Activated naive CD8-positive, alpha-beta T cell treated with anti-CD3 and anti-CD28 coated beads, Interleukin-2, amount 50 U/mL, for 24 hours (primary cell): ENCODE results near the gene PROSER3.
"Not testable (repeated sequence)": the region's sequence is repeated elsewhere in the genome, so short reads cannot be mapped to it uniquely, and the experiment has no call there.

Source experiments
- ATAC-seq: fragments of 150-1000 bp; cut with Tn5 transposase; one replicate; pipeline ENCODE4 v1.10.0; 2021
- DNase-seq: peaks from one replicate; pipeline ENCODE4 v3.0.0; 2021
- H3K27ac Mint-ChIP-seq: one replicate; pipeline ENCODE4 v1.8.0; 2021; ENCODE audit warnings: mild to moderate bottlenecking, mixed read lengths
- H3K27me3 Mint-ChIP-seq: one replicate; pipeline ENCODE4 v1.8.0; 2021; ENCODE audit warnings: mixed read lengths
- H3K36me3 Mint-ChIP-seq: one replicate; pipeline ENCODE4 v1.8.0; 2021; ENCODE audit warnings: low read depth, mixed read lengths
- H3K4me1 Mint-ChIP-seq: one replicate; pipeline ENCODE4 v1.8.0; 2021; ENCODE audit warnings: mixed read lengths
- H3K4me3 Mint-ChIP-seq: one replicate; pipeline ENCODE4 v1.8.0; 2021; ENCODE audit warnings: mild to moderate bottlenecking, moderate library complexity, mixed read lengths
- H3K9me3 Mint-ChIP-seq: one replicate; pipeline ENCODE4 v1.8.0; 2021; ENCODE audit warnings: mixed read lengths

PROSER3 gene

GRCh38 chr19:35767288-35768081 is 9.5 kb downstream of the PROSER3 start:
- ATAC-seq (no peak), DNase-seq (no peak)
- Mint-ChIP-seq H3K9me3 (no peaks in the 10 kb centered on the region), H3K4me3 (no peak overlapping the region), H3K27me3 (no peaks in the 10 kb centered on the region), H3K27ac (no peak overlapping the region), H3K4me1 (no peaks in the 10 kb centered on the region), H3K36me3 (peaks cover 10% of the 10 kb centered on the region)

GRCh38 chr19:35768082-35768421 is 10.1 kb downstream of the PROSER3 start:
- no peak for ATAC-seq
- no peak overlapping the region for H3K27ac Mint-ChIP-seq
- H3K4me3 Mint-ChIP-seq = no peak overlapping the region
- H3K36me3 Mint-ChIP-seq = peaks cover 10% of the 10 kb centered on the region
- H3K27me3 Mint-ChIP-seq = no peaks in the 10 kb centered on the region
- no peak for DNase-seq
- H3K4me1 Mint-ChIP-seq = no peaks in the 10 kb centered on the region
- H3K9me3 Mint-ChIP-seq = no peaks in the 10 kb centered on the region

DNA sequence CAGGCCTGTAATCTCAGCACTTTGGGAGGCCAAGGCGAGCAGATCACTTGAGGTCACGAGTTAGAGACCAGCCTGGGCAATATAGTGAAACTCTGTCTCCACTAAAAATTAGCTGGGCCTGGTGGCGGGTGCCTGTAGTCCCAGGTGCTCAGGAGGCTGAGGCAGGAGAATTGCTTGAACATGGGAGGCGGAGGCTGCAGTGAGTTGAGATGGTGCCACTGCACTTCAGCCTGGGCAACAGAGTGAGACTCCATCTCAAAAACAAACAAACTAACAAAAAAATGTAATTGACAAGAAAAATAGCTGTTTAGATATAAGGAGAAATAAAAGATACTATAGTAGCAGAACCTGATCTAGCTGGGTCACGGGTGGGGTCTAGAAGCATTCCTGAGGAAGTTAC is 14.4 kb downstream of the PROSER3 start:
- not testable (repeated sequence) for H3K4me3 Mint-ChIP-seq, H3K27me3 Mint-ChIP-seq, H3K9me3 Mint-ChIP-seq, H3K36me3 Mint-ChIP-seq, ATAC-seq, H3K27ac Mint-ChIP-seq, DNase-seq
- H3K4me1 Mint-ChIP-seq = peaks cover 11% of the 10 kb centered on the region

- no peak overlapping the region for H3K4me3 Mint-ChIP-seq
- peaks cover 3% of the 10 kb centered on the region for H3K36me3 Mint-ChIP-seq
- H3K4me1 Mint-ChIP-seq = peaks cover 11% of the 10 kb centered on the region
- no peaks in the 10 kb centered on the region for H3K27me3 Mint-ChIP-seq
- ATAC-seq (no peak), DNase-seq (no peak)
- H3K9me3 Mint-ChIP-seq = no peaks in the 10 kb centered on the region
- H3K27ac Mint-ChIP-seq = no peak overlapping the region
Observed at GRCh38 chr19:35773020-35773806, 15.2 kb downstream of the PROSER3 start.

- Mint-ChIP-seq H3K36me3 (no peaks in the 10 kb centered on the region), H3K4me3 (peak overlapping the region; percentile 72), H3K27ac (no peak overlapping the region), H3K4me1 (peaks cover 11% of the 10 kb centered on the region), H3K9me3 (no peaks in the 10 kb centered on the region), H3K27me3 (no peaks in the 10 kb centered on the region)
- ATAC-seq = no peak
- DNase-seq = no peak
Observed at GRCh38 chr19:35774274-35775045, 16.5 kb downstream of the PROSER3 start.

GRCh38 chr19:35775046-35775297 is 17.0 kb downstream of the PROSER3 start:
- ATAC-seq = no peak

DNA sequence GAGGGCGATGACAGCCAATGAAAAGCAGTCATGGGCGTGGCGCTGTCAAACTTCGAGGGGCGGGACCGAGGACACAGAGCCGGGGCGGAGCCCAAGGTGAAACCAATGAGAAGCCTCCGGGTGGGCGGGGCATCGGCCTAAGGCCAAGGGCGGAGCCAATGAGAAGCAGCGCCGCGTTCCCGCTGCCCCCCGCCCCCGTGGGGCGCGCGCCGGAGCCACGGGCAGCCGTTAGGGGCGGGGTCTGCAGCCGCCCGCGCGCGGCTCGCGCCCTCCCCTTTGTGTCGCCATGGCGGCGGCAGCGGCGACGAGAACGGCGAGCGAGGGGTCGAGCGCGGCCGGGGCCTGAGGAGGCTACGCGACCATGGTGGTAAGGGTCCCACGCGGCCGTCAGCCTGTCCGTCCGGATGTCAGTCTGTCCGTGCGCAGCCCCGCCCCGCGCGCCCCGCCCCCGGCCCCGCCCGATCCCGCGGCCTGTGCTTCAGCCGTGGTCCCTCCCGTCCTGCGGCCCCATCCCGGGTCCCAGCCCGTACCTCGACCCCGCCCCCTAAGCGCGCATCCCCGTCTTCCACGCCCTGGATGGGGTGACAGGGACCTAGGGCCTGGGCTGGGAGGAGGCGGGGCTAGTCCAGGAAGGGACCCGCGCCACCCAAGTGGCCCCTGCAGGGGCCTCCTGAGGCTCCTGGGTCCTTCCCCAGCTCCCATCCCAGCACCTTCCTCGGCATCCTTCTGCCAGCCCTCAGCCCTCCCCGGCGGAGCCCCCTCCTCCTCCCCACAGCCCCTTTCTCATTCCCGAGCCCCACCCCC is 17.5 kb downstream of the PROSER3 start, which contains the start of gene ARHGAP33:
TSS of gene ARHGAP33 (plus strand) at position 267 of the 804 bp plus-strand sequence. CDS start at position 362, 95 bp downstream.
- Mint-ChIP-seq H3K9me3 (no peaks in the 10 kb centered on the region), H3K4me1 (peaks cover 11% of the 10 kb centered on the region), H3K27ac (peak within 1 kb of the TSS; percentile 39), H3K27me3 (no peaks in the 10 kb centered on the region), H3K4me3 (peak within 1 kb of the TSS; percentile 72), H3K36me3 (no peaks in the 10 kb centered on the region)
- peak; percentile 100 for DNase-seq
- peak; percentile 92 for ATAC-seq

More at GRCh38 chr19:35775046-35775297, 17.0 kb downstream of the PROSER3 start:
- peaks cover 11% of the 10 kb centered on the region for H3K4me1 Mint-ChIP-seq
- no peak for DNase-seq
- no peak overlapping the region for H3K27ac Mint-ChIP-seq
- no peaks in the 10 kb centered on the region for H3K9me3 Mint-ChIP-seq
- peak overlapping the region; percentile 72 for H3K4me3 Mint-ChIP-seq
- H3K36me3 Mint-ChIP-seq = no peaks in the 10 kb centered on the region
- no peaks in the 10 kb centered on the region for H3K27me3 Mint-ChIP-seq

DNA sequence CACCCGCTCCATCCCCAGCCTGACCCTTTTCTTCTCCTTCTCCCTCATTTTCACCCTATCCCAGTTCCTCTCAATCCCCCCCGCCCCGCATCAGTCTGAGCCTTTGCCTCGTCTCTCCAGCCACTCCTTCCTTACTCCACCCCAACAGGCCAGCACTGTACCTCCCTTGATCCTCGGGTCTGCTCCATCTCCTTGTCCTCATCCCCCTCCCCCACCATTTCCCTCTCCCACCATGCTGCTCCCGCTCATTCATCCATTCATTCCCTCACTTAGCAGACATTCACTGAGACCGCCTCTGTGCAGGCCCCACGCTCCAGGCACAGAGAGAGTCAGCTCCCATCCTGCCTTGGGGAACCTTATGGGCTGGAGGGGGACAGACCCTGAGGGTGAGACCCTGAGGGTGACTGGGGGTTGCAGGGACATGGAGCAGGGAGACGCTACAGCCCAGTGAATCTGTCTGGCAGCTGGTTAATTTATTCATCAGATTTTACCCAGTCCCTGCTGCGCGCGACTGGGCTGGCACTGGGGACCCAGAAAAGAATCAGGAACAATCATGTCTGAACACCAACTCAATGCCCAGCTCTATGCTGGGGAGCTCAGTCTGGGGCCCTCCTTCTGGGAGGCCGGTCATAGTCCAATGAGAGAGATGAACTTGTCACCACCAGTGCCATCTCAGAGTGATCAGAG is 18.3 kb downstream of the PROSER3 start:
- no peaks in the 10 kb centered on the region for H3K36me3 Mint-ChIP-seq
- peak overlapping the region; percentile 39 for H3K27ac Mint-ChIP-seq
- ATAC-seq (no peak), DNase-seq (no peak)
- H3K27me3 Mint-ChIP-seq = no peaks in the 10 kb centered on the region
- peak overlapping the region; percentile 72 for H3K4me3 Mint-ChIP-seq
- no peaks in the 10 kb centered on the region for H3K9me3 Mint-ChIP-seq
- H3K4me1 Mint-ChIP-seq = peaks cover 11% of the 10 kb centered on the region

DNA sequence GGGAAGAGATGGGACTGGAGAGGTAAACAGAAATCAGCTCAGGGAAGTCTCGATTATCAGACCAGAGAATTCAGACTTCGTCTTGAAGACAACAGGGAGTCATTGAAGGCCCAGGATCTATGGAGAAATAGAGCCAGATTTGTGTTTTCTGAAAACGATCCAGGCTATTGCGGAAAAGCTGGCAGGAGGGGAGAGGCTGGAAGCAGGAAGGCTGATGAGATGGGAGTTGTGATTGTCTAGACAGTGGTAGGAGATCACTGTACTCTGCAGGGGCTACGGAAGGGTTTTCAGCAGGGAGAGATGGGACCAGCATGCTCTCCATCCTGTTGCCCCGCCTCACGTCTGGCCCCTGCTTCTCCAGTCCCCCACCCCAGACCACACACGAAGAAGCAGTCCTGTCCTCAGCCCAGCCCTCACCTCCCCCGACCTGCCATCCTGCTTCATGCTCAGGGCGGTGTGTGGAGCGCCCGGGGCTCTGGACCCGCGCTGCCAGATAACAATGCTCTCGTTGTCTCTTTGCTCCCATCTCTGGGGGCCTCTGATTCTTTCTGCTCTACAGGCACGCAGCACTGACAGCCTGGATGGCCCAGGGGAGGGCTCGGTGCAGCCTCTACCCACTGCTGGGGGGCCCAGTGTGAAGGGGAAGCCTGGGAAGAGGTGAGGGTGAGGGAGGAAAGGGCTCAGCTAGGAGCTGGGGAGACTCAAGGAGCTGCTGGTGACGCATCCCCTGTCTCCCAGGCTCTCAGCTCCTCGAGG is 19.3 kb downstream of the PROSER3 start:
- Mint-ChIP-seq H3K4me1 (peaks cover 11% of the 10 kb centered on the region), H3K27ac (no peak overlapping the region)
- DNase-seq = no peak

GRCh38 chr19:35777961-35778360 is 20.0 kb downstream of the PROSER3 start:
- H3K4me3 Mint-ChIP-seq = no peak overlapping the region
- ATAC-seq = no peak

More for the DNA sequence above, 19.3 kb downstream of the PROSER3 start:
- H3K27me3 Mint-ChIP-seq = no peaks in the 10 kb centered on the region
- ATAC-seq = no peak
- H3K9me3 Mint-ChIP-seq = no peaks in the 10 kb centered on the region
- H3K4me3 Mint-ChIP-seq = no peak overlapping the region
- H3K36me3 Mint-ChIP-seq = no peaks in the 10 kb centered on the region

DNA sequence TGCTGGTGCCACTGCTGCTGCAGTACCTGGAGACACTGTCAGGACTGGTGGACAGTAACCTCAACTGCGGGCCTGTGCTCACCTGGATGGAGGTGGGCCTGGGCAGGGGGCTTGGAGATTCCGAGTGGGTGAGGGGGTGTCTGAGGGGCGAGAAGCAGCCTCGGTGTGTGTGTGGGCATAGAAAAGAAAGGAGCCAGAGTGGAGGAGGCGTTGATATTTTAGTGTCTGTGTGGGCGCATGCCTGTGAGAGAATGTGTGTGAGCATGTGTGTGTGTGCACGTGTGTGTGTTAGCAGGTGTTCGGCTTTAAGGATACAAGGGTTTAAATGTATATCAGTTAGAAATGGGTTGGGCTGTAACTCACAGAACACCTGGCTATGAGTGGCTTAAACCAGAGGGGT is 21.1 kb downstream of the PROSER3 start:
- DNase-seq (no peak), ATAC-seq (no peak)
- Mint-ChIP-seq H3K9me3 (no peaks in the 10 kb centered on the region), H3K4me1 (peaks cover 11% of the 10 kb centered on the region), H3K27ac (no peak overlapping the region), H3K36me3 (no peaks in the 10 kb centered on the region), H3K4me3 (no peak overlapping the region), H3K27me3 (no peaks in the 10 kb centered on the region)

More at GRCh38 chr19:35777961-35778360, 20.0 kb downstream of the PROSER3 start:
- DNase-seq = no peak
- Mint-ChIP-seq H3K27me3 (no peaks in the 10 kb centered on the region), H3K27ac (no peak overlapping the region), H3K9me3 (no peaks in the 10 kb centered on the region), H3K36me3 (no peaks in the 10 kb centered on the region), H3K4me1 (peaks cover 11% of the 10 kb centered on the region)

- Mint-ChIP-seq H3K4me3 (no peak overlapping the region), H3K9me3 (no peaks in the 10 kb centered on the region), H3K4me1 (peaks cover 3% of the 10 kb centered on the region), H3K27ac (no peak overlapping the region), H3K36me3 (no peaks in the 10 kb centered on the region), H3K27me3 (no peaks in the 10 kb centered on the region)
- ATAC-seq (no peak), DNase-seq (no peak)
Observed at GRCh38 chr19:35780058-35780457, 22.1 kb downstream of the PROSER3 start.

- peaks cover 2% of the 10 kb centered on the region for H3K4me1 Mint-ChIP-seq
- H3K36me3 Mint-ChIP-seq = no peaks in the 10 kb centered on the region
- no peak overlapping the region for H3K4me3 Mint-ChIP-seq
Observed at GRCh38 chr19:35780717-35781116, 22.7 kb downstream of the PROSER3 start.

More at GRCh38 chr19:35780717-35781116, 22.7 kb downstream of the PROSER3 start:
- H3K27me3 Mint-ChIP-seq = no peaks in the 10 kb centered on the region
- no peaks in the 10 kb centered on the region for H3K9me3 Mint-ChIP-seq
- DNase-seq (no peak), ATAC-seq (no peak)
- H3K27ac Mint-ChIP-seq = no peak overlapping the region
